Measurements from ENCODE around the gene SLC30A1.
"Not testable (repeated sequence)": the region's sequence is repeated elsewhere in the genome, so short reads cannot be mapped to it uniquely, and the experiment has no call there.

SLC30A1 gene

DNA sequence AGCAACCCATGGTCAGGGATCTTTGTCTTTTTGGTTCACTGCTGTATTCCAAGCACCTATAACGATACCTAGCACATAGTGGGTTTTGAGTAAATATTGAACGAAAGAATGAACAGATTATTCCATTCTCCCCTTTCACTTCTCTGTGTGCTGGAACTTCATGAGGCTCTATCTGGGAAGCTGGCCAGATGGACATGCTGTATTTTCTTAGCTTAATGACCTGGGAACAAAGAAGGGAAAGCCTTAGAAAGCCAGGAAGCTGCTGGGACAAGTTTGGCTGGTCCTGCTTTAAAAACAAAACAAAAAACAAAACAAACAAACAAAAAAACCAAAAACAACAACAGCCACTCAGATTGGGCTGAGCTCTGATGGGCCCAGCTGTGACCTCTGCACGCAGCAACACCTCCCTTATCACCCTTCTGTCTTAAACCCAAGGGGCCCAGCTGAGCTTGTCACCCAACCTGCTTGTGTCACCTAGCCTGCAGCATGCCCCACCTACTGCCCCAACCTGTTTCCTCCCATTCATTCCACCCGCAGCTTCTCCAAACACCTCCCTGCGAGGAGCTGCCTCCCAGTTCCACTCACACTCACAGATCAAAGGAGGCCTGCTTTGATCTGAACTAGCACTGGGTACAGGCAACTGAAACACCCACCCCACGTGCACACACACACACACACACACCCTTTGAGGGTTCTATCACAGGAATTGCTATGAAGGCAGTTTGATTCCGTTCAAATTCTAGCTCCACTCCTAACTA is 37.1 kb downstream of the SLC30A1 start:
- peak; percentile 70 for DNase-seq

DNA sequence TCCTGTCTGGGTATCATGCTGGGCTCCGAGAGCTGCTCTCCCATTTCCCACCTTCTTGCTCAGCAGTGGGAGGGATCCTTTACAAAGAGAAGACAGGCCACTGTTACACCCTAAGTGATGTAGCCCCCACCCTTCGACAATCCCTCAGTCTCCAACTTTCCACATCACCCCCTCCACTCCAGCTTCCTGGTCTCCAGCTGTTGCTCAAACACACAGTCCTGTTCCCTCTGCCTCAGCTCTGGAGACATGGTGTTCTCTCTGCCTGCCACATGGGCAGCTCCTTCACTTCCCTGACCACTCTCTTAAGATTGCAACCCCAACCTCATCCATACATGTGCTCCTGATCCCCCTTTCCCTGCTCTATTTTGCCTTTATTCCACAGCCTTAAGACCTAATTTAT is 37.7 kb downstream of the SLC30A1 start:
- DNase-seq, result no peak

- DNase-seq, result not testable (repeated sequence)
Observed at GRCh38 chr1:211540824-211541223, 38.1 kb downstream of the SLC30A1 start.

DNA sequence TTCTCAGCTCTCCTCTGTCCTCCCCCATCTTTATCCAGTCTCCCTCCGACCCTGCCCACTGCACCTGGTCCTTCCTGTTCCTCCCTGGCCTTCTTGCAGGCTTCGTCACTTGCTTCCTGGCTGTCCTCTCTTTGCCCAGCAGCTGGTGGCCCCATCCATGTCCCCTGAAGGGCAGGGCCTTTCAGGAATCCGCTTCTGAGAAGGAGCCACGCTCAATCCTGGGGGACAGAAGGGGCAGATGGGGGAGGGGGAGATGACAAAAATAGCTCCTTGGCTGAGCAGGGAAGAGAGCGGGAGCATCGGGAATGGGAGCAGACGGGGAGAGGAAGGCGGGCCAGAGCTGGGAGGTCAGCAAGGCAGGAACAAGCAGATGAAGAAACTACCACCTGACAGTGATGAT is 40.7 kb downstream of the SLC30A1 start:
- DNase-seq, result no peak

GRCh38 chr1:211537253-211537652 is 41.7 kb downstream of the SLC30A1 start:
- no peak for DNase-seq

GRCh38 chr1:211536606-211537005 is 42.4 kb downstream of the SLC30A1 start:
- no peak for DNase-seq

GRCh38 chr1:211535346-211535745 is 43.6 kb downstream of the SLC30A1 start:
- DNase-seq, result no peak

DNA sequence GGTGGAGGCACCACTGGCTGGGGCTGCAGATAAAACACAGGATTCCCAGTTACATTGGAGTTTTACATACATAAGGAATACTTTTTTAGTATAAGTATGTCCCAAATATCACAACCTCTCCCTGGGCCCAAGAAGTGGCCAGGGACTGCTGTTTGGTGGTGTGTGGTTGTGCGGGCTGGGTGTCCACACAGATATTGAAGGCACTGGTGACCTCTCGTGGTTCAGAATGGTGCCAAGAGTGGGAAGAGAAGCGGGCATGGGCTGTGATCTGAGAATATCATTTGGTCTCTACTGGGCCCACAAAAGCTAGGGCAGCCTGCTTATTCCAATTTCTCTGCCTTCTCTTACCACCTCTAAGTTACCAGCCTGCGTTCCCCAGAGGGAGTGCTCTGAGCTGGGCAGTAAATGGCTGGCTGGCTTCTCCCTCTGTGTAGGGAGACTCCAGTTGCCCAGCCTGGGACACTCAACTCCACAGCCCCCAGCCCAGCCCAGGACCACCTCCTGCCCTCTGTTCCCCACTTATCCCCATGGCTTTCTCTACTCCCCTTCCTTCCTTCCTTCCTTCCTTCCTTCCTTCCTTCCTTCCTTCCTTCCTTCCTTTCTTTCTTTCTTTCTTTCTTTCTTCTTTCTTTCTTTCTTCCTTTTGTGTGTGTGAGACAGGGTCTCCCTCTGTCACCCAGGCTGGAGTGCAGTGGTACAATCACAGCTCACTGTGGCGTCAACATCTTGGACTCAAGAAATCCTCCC is 44.2 kb downstream of the SLC30A1 start:
- DNase-seq, result no peak

- no peak for DNase-seq
Observed at GRCh38 chr1:211532088-211532444, 46.9 kb downstream of the SLC30A1 start.

DNA sequence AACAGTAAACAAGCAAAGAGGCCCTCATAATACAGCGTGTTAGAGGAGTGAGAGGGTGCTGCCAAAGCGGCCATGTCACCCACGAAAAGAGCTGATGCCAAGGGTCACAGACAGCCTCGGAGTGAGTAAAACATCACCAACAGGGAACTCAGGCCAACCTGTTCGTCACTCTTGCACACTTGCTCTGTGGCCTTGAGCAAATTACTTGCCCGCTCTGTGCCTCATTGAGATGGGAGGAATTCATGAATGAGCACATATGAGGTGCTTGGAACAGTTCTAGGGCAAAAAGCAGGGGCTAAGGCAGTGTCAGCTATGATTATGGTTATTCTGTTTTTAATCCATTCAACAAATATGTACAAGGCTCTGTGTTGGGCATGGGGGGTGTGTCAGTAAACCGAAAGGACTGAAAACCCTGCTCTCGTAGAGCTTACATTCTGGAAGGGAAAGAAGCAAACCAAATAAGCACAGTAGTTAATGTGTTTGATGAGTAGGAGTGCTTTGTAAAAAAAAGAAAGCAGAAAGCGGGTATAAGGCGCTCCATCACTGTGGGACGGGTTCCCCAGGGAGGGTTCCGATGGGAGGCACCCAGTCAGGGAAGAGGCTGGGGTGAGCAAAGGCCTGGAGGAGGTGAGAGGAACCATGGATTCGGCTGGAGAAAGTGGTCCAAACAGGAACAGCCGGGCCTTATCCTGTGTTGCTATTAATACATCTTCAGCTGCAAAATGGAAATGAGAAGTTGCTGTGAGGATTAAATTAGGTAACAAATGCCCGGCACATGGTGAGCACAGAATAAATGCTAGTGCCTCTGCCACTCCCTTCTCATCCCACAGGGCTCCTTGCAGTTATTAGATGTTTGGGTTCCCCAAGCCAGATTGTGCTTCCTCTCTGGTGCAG is 47.5 kb downstream of the SLC30A1 start:
- DNase-seq, result no peak

- DNase-seq, result no peak
Observed at GRCh38 chr1:211530102-211530501, 48.9 kb downstream of the SLC30A1 start.

DNA sequence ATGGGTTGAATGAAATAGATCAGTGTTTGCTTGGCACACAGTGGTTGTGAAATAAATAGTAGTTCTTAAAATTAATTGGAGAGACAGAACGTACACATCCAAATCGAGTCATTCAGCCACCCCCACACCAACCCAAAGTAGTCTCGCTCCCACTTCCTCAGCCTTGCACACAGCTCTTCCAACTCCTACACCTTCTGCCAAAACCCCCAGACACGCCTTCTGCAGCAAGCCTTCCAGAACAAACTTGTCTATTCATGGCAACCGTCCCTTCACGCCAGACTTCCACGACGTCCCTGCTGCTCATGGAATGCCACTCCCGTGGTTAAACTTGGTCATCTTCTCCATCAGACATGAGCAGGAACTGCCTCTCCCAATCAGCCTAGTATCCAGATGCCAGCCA is 49.5 kb downstream of the SLC30A1 start:
- DNase-seq, result peak; percentile 45

DNA sequence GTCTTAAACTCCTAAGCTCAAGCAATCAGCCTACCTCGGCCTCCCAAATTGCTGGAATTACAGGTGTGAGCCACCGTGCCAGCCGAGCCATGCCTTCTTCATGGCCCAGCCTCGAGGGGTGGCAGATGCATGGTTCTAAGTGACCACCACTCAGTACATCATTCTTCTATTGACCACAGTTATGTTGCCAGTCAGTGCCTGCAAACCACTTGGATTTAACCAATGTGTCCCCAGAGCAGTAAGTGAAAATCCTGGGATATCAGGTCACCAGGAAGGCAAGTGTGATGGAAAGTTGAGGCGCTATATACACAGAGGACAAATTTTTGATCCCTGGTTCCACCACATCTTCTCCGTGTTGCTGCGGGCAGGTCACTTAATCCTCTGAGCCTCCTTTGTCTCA is 50.0 kb downstream of the SLC30A1 start:
- no peak for DNase-seq

- DNase-seq, result no peak
Observed at GRCh38 chr1:211527888-211528287, 51.1 kb downstream of the SLC30A1 start.

GRCh38 chr1:211527006-211527405 is 52.0 kb downstream of the SLC30A1 start:
- no peak for DNase-seq

DNA sequence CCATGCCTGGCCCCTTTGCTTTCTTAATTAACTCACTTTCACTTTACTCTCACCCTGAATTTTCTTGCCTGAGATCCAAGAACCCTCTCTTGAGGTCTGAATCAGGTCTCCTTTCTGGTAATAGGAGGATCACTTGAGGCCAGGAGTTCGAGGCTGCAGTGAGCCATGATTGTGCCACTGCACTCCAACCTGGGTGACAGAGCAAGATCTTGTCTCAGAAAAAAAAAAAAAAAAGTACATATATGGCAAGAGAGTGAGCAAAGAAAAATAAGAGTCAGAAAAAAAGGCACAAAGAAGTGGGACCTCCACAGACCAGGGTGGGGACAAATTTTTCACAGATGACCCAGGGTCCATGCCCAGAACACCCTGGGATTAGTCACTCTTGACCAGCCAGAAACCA is 52.9 kb downstream of the SLC30A1 start:
- DNase-seq, result no peak

GRCh38 chr1:211525101-211525676 is 53.8 kb downstream of the SLC30A1 start:
- no peak for DNase-seq

GRCh38 chr1:211524521-211524920 is 54.4 kb downstream of the SLC30A1 start:
- DNase-seq, result no peak

- no peak for DNase-seq
Observed at GRCh38 chr1:211522804-211523203, 56.2 kb downstream of the SLC30A1 start.

All from islet precursor cell (in vitro differentiated cells).